ENCODE data around the gene BBS7.

Gene BBS7

GRCh38 chr4:121824171-121824527 lies 46.1 kb downstream of the BBS7 start:
- DNase-seq = no peak

GRCh38 chr4:121823505-121824170 lies 46.6 kb downstream of the BBS7 start, which contains the start of gene CCNA2:
TSS of gene CCNA2 (minus strand) at chr4:121823883. CDS start at chr4:121823628, 255 bp downstream.
- peak; percentile 97 to 98 (median 98) for DNase-seq

GRCh38 chr4:121822796-121823504 lies 47.3 kb downstream of the BBS7 start:
- peak; percentile 41 to 52 (median 52) for DNase-seq

- no peak for DNase-seq
These were observed 48.2 kb downstream of the BBS7 start for GRCh38 chr4:121822047-121822446.

GRCh38 chr4:121819216-121819965 lies 50.9 kb downstream of the BBS7 start:
- no peak for DNase-seq

- DNase-seq = no peak
These were observed 52.1 kb downstream of the BBS7 start for GRCh38 chr4:121818215-121818614.

GRCh38 chr4:121817701-121818100 lies 52.6 kb downstream of the BBS7 start:
- no peak for DNase-seq

GRCh38 chr4:121817006-121817405 lies 53.3 kb downstream of the BBS7 start:
- DNase-seq = no peak

GRCh38 chr4:121814756-121815155 lies 55.5 kb downstream of the BBS7 start:
- DNase-seq = no peak

- no peak for DNase-seq
These were observed 59.2 kb downstream of the BBS7 start for GRCh38 chr4:121811122-121811521.

- no peak for DNase-seq
These were observed 63.9 kb downstream of the BBS7 start for GRCh38 chr4:121806411-121806810.

GRCh38 chr4:121801715-121802075 lies 68.6 kb downstream of the BBS7 start:
- no peak for DNase-seq

GRCh38 chr4:121800961-121801714 lies 69.1 kb downstream of the BBS7 start, which contains the start of gene EXOSC9:
TSS of gene EXOSC9 (plus strand) at chr4:121801323. CDS start at chr4:121801425, 102 bp downstream.
- peak; percentile 97 to 99 (median 97) for DNase-seq

- no peak for DNase-seq
These were observed 69.7 kb downstream of the BBS7 start for GRCh38 chr4:121800638-121800960.

- DNase-seq = no peak
These were observed 70.3 kb downstream of the BBS7 start for GRCh38 chr4:121799867-121800501.

- peak; percentile 3 to 59 (median 22) for DNase-seq
These were observed 71.0 kb downstream of the BBS7 start for GRCh38 chr4:121799208-121799823.

- no peak for DNase-seq
These were observed 74.0 kb downstream of the BBS7 start for GRCh38 chr4:121796283-121796682.

GRCh38 chr4:121794505-121795188 lies 75.6 kb downstream of the BBS7 start:
- DNase-seq = no peak

- no peak for DNase-seq
These were observed 77.3 kb downstream of the BBS7 start for GRCh38 chr4:121792966-121793365.

- no peak for DNase-seq
These were observed 78.8 kb downstream of the BBS7 start for GRCh38 chr4:121791481-121791880.

GRCh38 chr4:121790976-121791375 lies 79.3 kb downstream of the BBS7 start:
- no peak for DNase-seq

Data from suppressor macrophage treated with lipopolysaccharide for 1 hour (primary cell).